Astrocyte (in vitro differentiated cells and primary cell): ENCODE results near the gene PAMR1. TPM values are rescaled to one million over a fixed set of nuclear protein-coding genes. Genes with fewer than 3 reads are reported as not detected.
A peak's percentile ranks its signal among the peaks of the same experiment; 100 is the strongest.

Experiments
- DNase-seq: peaks from one replicate; pipeline ENCODE4 v3.0.0-alpha.2; 2010; ENCODE audit warnings: low read depth
- FAIRE-seq: peaks from 2 replicates; lab custom pipeline; 2011; peaks lifted over from hg19 to GRCh38; lab: Jason Lieb, UNC
- H2AFZ ChIP-seq: 2 replicates; pipeline ENCODE4 v1.6.0; 2012; ENCODE audit warnings: low read depth, low read length, inconsistent platforms
- H3K27ac ChIP-seq: 2 replicates; pipeline ENCODE4 v1.5.1; 2011; ENCODE audit warnings: low read depth, low read length, inconsistent platforms
- H3K27me3 ChIP-seq: 2 replicates; pipeline ENCODE4 v1.6.0; 2011; ENCODE audit warnings: low read length, inconsistent platforms; ENCODE audit not compliant: insufficient read depth
- H3K36me3 ChIP-seq: 2 replicates; pipeline ENCODE4 v1.5.1; 2011; ENCODE audit warnings: low read length, inconsistent platforms; ENCODE audit not compliant: insufficient read depth
- H3K4me1 ChIP-seq: 2 replicates; pipeline ENCODE4 v1.5.1; 2011; ENCODE audit warnings: low read length, inconsistent platforms; ENCODE audit not compliant: insufficient read depth
- H3K4me2 ChIP-seq: 2 replicates; pipeline ENCODE4 v1.6.0; 2012; ENCODE audit warnings: low read length, inconsistent platforms
- H3K4me3 ChIP-seq: 2 replicates; pipeline ENCODE4 v1.5.1; 2011; ENCODE audit warnings: low read depth, mild to moderate bottlenecking, low read length, inconsistent platforms; ENCODE audit not compliant: insufficient read depth
- H3K79me2 ChIP-seq: 2 replicates; pipeline ENCODE4 v1.6.0; 2012; ENCODE audit warnings: mild to moderate bottlenecking, low read length, inconsistent platforms; ENCODE audit not compliant: insufficient read depth
- H3K9ac ChIP-seq: 2 replicates; pipeline ENCODE4 v1.6.0; 2012; ENCODE audit warnings: mild to moderate bottlenecking, low read length, inconsistent platforms
- H3K9me3 ChIP-seq: 2 replicates; pipeline ENCODE4 v1.5.1; 2012; ENCODE audit warnings: low read depth, mild to moderate bottlenecking, low read length, inconsistent platforms; ENCODE audit not compliant: insufficient read depth
- H4K20me1 ChIP-seq: 2 replicates; pipeline ENCODE4 v1.6.0; 2012; ENCODE audit warnings: low read length, inconsistent platforms; ENCODE audit not compliant: insufficient read depth
- H3K27ac Mint-ChIP-seq: one replicate; pipeline ENCODE4 v1.8.0; 2021; ENCODE audit warnings: mild to moderate bottlenecking, mixed read lengths; ENCODE audit not compliant: unreplicated experiment
- H3K27me3 Mint-ChIP-seq: one replicate; pipeline ENCODE4 v1.8.0; 2021; ENCODE audit warnings: low read depth, mixed read lengths; ENCODE audit not compliant: unreplicated experiment
- H3K36me3 Mint-ChIP-seq: one replicate; pipeline ENCODE4 v1.8.0; 2021; ENCODE audit warnings: low read depth, mixed read lengths; ENCODE audit not compliant: unreplicated experiment
- H3K4me1 Mint-ChIP-seq: one replicate; pipeline ENCODE4 v1.8.0; 2021; ENCODE audit warnings: low read depth, mixed read lengths; ENCODE audit not compliant: unreplicated experiment
- H3K4me3 Mint-ChIP-seq: one replicate; pipeline ENCODE4 v1.8.0; 2021; ENCODE audit warnings: mild to moderate bottlenecking, moderate library complexity, mixed read lengths; ENCODE audit not compliant: unreplicated experiment
- H3K9me3 Mint-ChIP-seq: one replicate; pipeline ENCODE4 v1.8.0; 2021; ENCODE audit warnings: mild to moderate bottlenecking, mixed read lengths; ENCODE audit not compliant: unreplicated experiment
- EZH2 ChIP-seq: IDR thresholded peaks from 2 replicates; pipeline ENCODE4 v1.6.1; 2012; ENCODE audit warnings: mild to moderate bottlenecking, low read length, inconsistent platforms; ENCODE audit not compliant: insufficient read depth
- total RNA-seq: library from RNA; stranded (reverse); gene quantifications from 2 replicates; pipeline ENCODE4 v1.2.1, GENCODE V29; 2021
- TF ChIP-seq, protein P1 (sequence below): IDR thresholded peaks from 2 replicates; pipeline ENCODE4 v1.5.1; 2011; ENCODE audit warnings: low read depth, mild to moderate bottlenecking, inconsistent platforms, low read length, moderate library complexity; ENCODE audit not compliant: insufficient read depth

The PAMR1 gene
- total RNA-seq, 1 donor from 2014 or later, result 12.6 TPM

DNA sequence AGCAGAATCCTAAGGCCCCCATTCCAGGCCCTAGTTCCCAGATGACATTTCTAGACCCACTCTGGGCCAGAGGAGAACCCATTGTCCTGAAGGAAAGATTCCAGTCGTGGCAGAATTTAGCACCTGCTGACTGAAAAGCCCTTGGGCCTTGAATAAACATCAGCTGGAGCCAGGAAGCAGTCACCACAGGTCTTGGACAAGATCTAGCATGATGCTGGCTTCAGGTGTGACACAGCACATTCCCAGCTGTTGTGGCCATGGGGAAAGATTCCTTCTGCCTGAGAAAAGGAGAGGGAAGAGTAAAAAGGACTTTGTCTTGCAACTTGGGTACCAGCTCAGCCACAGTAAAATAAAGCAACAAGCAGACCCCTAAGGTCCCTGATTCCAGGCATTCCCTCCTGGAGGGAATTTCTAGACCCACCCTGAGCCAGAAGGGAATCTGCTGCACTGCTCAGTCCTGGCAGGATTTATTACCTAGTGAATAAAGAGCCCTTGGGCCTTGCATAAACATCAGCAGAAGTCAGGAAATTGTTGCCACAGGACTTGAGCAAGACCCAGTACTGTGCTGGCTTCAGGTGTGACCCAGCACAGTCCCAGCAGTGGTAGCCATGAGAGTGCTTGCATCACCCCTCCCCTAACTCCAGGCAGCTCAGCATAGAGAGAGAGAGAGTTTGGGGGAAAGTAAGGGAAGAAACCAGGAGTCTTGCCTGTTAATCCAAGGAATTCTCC lies 42.5 kb upstream of the PAMR1 start:
- DNase-seq (peak; percentile 42), FAIRE-seq (no peak)
- Histone ChIP-seq H3K9me3 (no peaks in the 10 kb centered on the region), H3K4me2 (no peak overlapping the region), H3K79me2 (no peaks in the 10 kb centered on the region), H3K27me3 (no peaks in the 10 kb centered on the region), H3K4me3 (no peak overlapping the region), H3K27ac (no peak overlapping the region), H3K4me1 (peaks cover 10% of the 10 kb centered on the region), H2AFZ (no peak overlapping the region), H3K9ac (no peak overlapping the region), H4K20me1 (no peaks in the 10 kb centered on the region), H3K36me3 (no peaks in the 10 kb centered on the region)
- TF ChIP-seq, protein P1, sequence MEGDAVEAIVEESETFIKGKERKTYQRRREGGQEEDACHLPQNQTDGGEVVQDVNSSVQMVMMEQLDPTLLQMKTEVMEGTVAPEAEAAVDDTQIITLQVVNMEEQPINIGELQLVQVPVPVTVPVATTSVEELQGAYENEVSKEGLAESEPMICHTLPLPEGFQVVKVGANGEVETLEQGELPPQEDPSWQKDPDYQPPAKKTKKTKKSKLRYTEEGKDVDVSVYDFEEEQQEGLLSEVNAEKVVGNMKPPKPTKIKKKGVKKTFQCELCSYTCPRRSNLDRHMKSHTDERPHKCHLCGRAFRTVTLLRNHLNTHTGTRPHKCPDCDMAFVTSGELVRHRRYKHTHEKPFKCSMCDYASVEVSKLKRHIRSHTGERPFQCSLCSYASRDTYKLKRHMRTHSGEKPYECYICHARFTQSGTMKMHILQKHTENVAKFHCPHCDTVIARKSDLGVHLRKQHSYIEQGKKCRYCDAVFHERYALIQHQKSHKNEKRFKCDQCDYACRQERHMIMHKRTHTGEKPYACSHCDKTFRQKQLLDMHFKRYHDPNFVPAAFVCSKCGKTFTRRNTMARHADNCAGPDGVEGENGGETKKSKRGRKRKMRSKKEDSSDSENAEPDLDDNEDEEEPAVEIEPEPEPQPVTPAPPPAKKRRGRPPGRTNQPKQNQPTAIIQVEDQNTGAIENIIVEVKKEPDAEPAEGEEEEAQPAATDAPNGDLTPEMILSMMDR, result no peak
- no peak for TF ChIP-seq EZH2
- peaks cover 7% of the 10 kb centered on the region for H3K9me3 Mint-ChIP-seq
- H3K27me3 Mint-ChIP-seq, result peaks cover 10% of the 10 kb centered on the region
- peak overlapping the region; percentile 67 for H3K27ac Mint-ChIP-seq
- no peak overlapping the region for H3K4me3 Mint-ChIP-seq
- H3K36me3 Mint-ChIP-seq, result peaks cover 3% of the 10 kb centered on the region
- H3K4me1 Mint-ChIP-seq, result peaks cover 6% of the 10 kb centered on the region

DNA sequence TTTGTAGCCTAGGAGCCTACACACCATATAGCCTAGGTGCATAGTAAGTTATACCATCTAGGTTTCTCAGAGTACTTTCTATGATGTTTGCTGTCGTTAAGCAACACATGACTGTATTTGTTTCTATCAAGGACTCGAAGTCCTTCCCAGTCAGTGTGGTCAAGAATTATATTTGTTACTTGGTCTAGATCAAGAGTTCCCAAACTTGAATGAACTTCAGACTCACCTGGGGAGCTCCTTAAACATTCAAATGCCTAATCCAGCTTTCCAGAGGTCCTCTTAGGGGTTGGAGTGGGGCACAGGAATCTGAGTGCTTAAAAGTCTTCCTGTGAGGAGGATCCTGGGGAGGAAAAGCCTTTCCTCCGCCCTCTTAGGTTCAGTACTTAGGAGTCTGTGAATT lies 41.5 kb upstream of the PAMR1 start:
- no peak overlapping the region for H3K9ac ChIP-seq
- Mint-ChIP-seq H3K27me3 (peaks cover 10% of the 10 kb centered on the region), H3K27ac (no peak overlapping the region), H3K4me3 (no peak overlapping the region), H3K4me1 (peaks cover 6% of the 10 kb centered on the region), H3K9me3 (peaks cover 7% of the 10 kb centered on the region), H3K36me3 (peaks cover 3% of the 10 kb centered on the region)
- no peaks in the 10 kb centered on the region for H3K36me3 ChIP-seq
- no peaks in the 10 kb centered on the region for H3K27me3 ChIP-seq
- H3K27ac ChIP-seq, result no peak overlapping the region
- H3K4me3 ChIP-seq, result no peak overlapping the region
- FAIRE-seq, result no peak
- TF ChIP-seq EZH2, result no peak
- TF ChIP-seq, protein P1, result no peak
- H3K4me2 ChIP-seq, result no peak overlapping the region
- no peak for DNase-seq
- no peaks in the 10 kb centered on the region for H3K79me2 ChIP-seq
- no peak overlapping the region for H2AFZ ChIP-seq
- no peaks in the 10 kb centered on the region for H4K20me1 ChIP-seq
- H3K9me3 ChIP-seq, result no peaks in the 10 kb centered on the region
- peaks cover 10% of the 10 kb centered on the region for H3K4me1 ChIP-seq

DNA sequence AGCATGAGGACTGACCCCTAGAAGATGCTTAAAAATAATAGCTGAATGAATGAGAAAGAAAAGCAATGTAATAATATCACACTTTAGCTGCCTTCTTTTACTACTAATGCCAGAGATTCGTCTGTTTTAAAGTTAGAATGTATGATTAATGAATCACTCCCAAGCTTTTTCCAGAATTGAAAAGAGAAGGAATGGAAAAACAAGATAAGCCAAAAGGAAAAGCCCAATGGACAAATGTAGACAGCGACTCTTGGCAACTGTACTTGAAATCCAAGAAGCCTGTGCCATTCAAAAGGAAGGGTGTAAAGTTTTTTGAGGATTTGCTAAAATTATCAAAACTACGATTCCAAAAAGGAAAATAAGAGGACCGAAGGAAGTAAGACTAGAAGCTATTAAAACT lies 40.8 kb upstream of the PAMR1 start:
- Histone ChIP-seq H3K4me3 (no peak overlapping the region), H3K4me2 (peak overlapping the region; percentile 5), H3K4me1 (peaks cover 10% of the 10 kb centered on the region), H3K27me3 (no peaks in the 10 kb centered on the region), H3K9ac (no peak overlapping the region), H4K20me1 (no peaks in the 10 kb centered on the region), H2AFZ (no peak overlapping the region), H3K27ac (no peak overlapping the region), H3K79me2 (no peaks in the 10 kb centered on the region), H3K36me3 (no peaks in the 10 kb centered on the region), H3K9me3 (no peaks in the 10 kb centered on the region)
- Mint-ChIP-seq H3K27ac (no peak overlapping the region), H3K27me3 (peaks cover 10% of the 10 kb centered on the region), H3K9me3 (peaks cover 7% of the 10 kb centered on the region), H3K4me3 (no peak overlapping the region), H3K36me3 (peaks cover 3% of the 10 kb centered on the region), H3K4me1 (peaks cover 6% of the 10 kb centered on the region)
- FAIRE-seq (no peak), DNase-seq (no peak)
- TF ChIP-seq EZH2, result no peak
- TF ChIP-seq, protein P1, result no peak
